Endometrial microvascular endothelial cells (primary cell): Measurements from ENCODE around the gene C6orf58. TPM values are rescaled to one million over a fixed set of nuclear protein-coding genes. Genes with fewer than 3 reads are reported as not detected.
"Not testable (repeated sequence)": the region's sequence is repeated elsewhere in the genome, so short reads cannot be mapped to it uniquely, and the experiment has no call there.

ENCODE experiments used
- in situ Hi-C: cut with HindIII; loops from 2 replicates; pipeline ENCODE4 v1.10.0; 2017; ENCODE audit warnings: low sequenced_read_pairs, low pct_unique_long_range_greater_than_20kb; ENCODE audit errors: inconsistent ontology term
- total RNA-seq: library from RNA; depleted of rRNA; stranded (reverse); fragments of >200 nt; gene quantifications from one replicate; pipeline ENCODE4 v1.2.3, GENCODE V29; 2015; ENCODE audit errors: inconsistent ontology term

Gene C6orf58
- total RNA-seq, 1 donor from 2014 or later: not detected

- in situ Hi-C loops: no loop called here
These were observed 9.4 kb downstream of the C6orf58 start for GRCh38 chr6:127586372-127586771.

DNA sequence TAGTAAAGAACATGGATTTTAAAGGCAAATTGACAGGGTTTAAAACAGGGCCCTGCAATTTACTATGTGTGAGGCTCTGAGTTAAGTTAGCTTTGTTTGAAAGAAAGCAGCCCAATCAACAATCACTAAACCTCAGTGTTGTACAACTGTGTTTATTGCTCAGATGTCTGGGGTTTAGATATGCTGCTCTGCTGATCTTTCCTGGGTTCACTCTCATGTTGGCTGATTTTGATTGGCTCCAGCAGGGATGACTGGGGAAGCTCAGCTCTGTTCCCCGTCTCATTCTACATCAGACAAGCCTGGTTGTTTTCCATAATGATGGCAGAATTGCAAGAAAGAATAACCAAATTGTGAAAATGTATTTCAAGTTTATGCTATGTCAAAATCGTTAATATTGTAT, 10.9 kb downstream of the C6orf58 start:
- in situ Hi-C loops: no loop called here

DNA sequence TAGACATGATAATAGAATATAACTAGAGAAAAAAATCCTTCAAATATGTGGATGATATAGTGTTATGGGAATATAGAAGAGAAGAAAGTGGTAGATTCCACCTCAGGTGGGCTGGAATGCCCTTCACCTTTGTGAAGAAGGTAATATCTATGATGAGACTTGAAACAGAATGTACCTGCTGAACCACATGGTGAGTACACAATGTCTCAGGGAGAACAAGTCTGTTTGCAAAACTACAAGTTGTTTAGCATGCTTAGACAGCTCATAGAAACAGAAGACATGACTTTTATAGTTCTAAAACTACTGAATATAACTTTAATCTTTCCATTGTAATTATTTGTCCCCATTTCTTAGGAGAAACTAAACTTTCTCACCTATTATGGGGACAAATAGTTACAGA, 12.2 kb downstream of the C6orf58 start:
- in situ Hi-C loops: no loop called here

DNA sequence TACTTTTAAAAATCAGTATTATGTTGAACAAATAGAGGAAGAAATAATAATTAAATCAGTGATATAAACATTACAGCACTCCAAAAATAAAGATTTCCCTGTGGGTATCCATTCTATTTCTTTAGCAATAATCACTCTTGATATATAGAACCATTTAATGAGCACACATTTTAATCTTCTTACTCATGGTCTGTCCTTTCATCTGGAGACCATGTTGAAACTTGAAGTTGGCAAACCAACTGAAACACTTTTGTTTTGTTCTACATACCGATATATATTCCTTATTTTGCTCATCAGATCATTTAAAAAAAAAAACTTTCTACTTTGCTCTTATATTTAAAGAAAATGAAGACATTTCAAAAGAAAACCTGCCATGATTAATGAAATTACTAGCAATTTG, 13.4 kb downstream of the C6orf58 start:
- in situ Hi-C loops: no loop called here

GRCh38 chr6:127592964-127593363, 16.0 kb downstream of the C6orf58 start:
- in situ Hi-C loops: no loop called here

DNA sequence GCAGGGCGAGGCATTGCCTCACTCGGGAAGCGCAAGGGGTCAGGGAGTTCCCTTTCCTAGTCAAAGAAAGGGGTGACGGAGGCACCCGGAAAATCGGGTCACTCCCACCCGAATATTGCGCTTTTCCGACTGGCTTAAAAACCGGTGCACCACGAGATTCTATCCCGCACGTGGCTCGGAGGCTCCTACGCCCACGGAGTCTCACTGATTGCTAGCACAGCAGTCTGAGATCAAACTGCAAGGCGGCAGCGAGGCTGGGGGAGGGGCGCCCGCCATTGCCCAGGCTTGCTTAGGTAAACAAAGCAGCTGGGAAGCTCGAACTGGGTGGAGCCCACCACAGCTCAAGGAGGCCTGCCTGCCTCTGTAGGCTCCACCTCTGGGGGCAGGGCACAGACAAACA, 16.5 kb downstream of the C6orf58 start:
- in situ Hi-C loops: not testable (repeated sequence)

DNA sequence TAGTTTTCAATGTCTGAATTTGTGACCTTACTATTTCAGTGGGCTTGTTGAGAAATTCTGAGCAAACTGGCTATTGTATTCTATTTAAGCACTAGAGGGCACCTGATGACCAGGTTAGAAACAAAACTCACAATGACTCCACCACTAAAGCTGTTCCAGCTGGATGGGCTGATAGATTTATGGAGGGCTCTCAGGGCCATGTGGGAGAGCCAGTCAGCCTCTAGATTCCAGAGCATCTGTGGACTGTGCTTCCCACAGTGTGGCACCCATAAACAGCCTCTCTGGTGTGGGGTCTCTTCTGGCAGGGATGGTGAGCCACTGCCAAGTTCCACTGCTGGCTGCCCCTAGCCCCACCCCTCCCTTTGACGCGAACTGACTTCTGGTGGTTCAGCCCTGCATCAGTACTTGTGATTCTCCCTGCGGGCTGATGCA, 29.2 kb downstream of the C6orf58 start:
- in situ Hi-C loops: no loop called here

GRCh38 chr6:127608554-127609270, 31.7 kb downstream of the C6orf58 start:
- in situ Hi-C loops: no loop called here

GRCh38 chr6:127618729-127619128, 41.8 kb downstream of the C6orf58 start:
- in situ Hi-C loops: no loop called here

GRCh38 chr6:127630800-127631199, 53.8 kb downstream of the C6orf58 start:
- in situ Hi-C loops: no loop called here

GRCh38 chr6:127634178-127634577, 57.2 kb downstream of the C6orf58 start:
- in situ Hi-C loops: no loop called here

DNA sequence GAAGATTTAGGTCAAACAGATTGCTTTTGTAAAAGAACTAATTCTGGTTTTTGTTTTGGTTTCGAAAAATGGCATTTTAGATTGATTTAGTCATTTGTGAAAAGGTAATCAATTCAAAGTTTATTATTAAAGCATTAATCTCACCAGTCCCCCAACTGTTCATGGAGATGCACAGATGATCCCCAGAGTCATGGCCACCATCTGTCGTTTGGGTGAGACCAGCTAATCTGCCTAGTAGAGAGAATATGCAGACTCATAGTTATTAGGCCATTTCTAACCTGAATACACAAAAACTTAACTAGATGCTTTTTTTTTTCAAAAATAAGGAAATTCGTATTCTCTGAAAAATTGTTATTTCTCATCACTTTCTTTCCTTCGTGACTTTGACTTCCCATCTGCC, 58.1 kb downstream of the C6orf58 start:
- in situ Hi-C loops: no loop called here

DNA sequence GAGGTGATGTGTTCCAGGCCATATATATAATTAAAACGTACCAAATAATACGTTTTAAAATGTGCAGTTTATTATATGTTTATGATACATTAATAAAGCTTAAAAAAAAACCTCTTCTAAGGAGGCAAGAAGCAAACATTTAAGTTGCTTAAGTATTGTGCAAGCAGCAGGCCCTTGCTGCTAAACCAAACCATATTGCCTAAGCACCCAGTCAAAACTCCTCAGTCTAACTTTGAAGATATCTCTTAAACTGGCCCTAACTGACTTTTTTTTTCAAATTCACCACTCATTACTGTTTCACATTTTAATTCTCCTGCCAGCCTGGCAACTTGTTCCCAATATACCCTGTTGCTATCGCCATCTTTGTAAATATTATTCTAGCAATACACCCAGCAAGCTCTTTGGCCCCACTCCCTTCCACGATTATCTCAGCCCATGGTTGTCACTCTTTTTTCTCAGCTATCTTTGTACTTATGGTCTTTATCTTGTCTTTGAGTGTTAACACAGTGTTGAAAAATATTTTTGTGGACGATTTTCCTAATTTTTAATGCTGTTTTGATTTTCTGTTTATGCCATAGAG, 60.9 kb downstream of the C6orf58 start:
- in situ Hi-C loops: no loop called here

Other genes with a start within 250 kb of the C6orf58 start
- 93.4 TPM for gene ECHDC1, start 233.6 kb upstream of the C6orf58 start, total RNA-seq
- not detected for gene KIAA0408, start 117.8 kb upstream of the C6orf58 start, total RNA-seq